Esophagus squamous epithelium (tissue), 4 donors: ENCODE results near the gene FEZ2.

ENCODE experiments used
- CTCF ChIP-seq, 6 experiments: fragments of 450-650 bp in 4 of 6; fragments of 200-600 bp in 2 of 6; sonication (generic) in 2 of 6; IDR thresholded peaks; one replicate each; pipeline ENCODE4 v1.5.1; 2016 to 2019; ENCODE audit warnings: antibody characterized with exemption in 6 of 6, mild to moderate bottlenecking in 4 of 6, moderate library complexity in 4 of 6
- POLR2A ChIP-seq, 4 donors: fragments of 450-650 bp; IDR thresholded peaks; one replicate each; pipeline ENCODE4 v1.6.1; 2017; ENCODE audit warnings: antibody characterized with exemption in 4 of 4, mild to moderate bottlenecking in 4 of 4, moderate library complexity in 3 of 4

- TF ChIP-seq CTCF (IDR thresholded peaks at IDR 0.05) = no peak
- TF ChIP-seq POLR2A (IDR thresholded peaks at IDR 0.05) = no peak
Measured at GRCh38 chr2:36566887-36567286, 31.1 kb downstream of the FEZ2 start.
